ENCODE results near the gene ARSG.
"Not testable (repeated sequence)": the region's sequence is repeated elsewhere in the genome, so short reads cannot be mapped to it uniquely, and the experiment has no call there.

DNA sequence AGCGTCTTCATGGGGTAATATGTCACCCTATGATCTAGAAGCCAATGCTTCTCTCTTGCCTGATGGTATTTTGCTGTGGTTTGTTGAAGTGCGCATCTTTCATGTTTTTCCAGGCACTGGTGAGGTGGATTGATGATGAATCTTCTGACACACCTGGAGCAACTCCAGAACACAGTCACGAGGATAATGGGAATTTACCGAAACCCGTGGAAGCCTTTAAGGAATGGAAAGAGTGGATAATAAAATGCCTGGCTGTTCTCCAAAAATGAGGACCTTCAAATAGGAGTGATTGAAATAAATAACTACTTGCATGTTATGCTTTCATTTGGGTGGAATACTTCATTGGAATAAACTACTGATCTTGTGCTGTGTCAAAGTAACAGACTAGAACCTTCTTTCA lies 34.6 kb upstream of the ARSG start:
- TF ChIP-seq, protein P1, sequence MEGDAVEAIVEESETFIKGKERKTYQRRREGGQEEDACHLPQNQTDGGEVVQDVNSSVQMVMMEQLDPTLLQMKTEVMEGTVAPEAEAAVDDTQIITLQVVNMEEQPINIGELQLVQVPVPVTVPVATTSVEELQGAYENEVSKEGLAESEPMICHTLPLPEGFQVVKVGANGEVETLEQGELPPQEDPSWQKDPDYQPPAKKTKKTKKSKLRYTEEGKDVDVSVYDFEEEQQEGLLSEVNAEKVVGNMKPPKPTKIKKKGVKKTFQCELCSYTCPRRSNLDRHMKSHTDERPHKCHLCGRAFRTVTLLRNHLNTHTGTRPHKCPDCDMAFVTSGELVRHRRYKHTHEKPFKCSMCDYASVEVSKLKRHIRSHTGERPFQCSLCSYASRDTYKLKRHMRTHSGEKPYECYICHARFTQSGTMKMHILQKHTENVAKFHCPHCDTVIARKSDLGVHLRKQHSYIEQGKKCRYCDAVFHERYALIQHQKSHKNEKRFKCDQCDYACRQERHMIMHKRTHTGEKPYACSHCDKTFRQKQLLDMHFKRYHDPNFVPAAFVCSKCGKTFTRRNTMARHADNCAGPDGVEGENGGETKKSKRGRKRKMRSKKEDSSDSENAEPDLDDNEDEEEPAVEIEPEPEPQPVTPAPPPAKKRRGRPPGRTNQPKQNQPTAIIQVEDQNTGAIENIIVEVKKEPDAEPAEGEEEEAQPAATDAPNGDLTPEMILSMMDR (IDR thresholded peaks at IDR 0.05; ENCODE audit: poor library complexity, severe bottlenecking), result not testable (repeated sequence)
- not testable (repeated sequence) for TF ChIP-seq RAD21 (conservative IDR thresholded peaks at IDR 0.05); SMC3 (conservative IDR thresholded peaks at IDR 0.05; ENCODE audit: poor library complexity); POLR2AphosphoS5 (IDR thresholded peaks at IDR 0.05); EP300 (conservative IDR thresholded peaks at IDR 0.05; ENCODE audit: poor library complexity, severe bottlenecking); EZH2 (IDR thresholded peaks at IDR 0.05; ENCODE audit: borderline replicate concordance, insufficient read depth, low read length, poor library complexity, severe bottlenecking); TAF1 (IDR thresholded peaks at IDR 0.05; ENCODE audit: low read depth); MXI1 (conservative IDR thresholded peaks at IDR 0.05; ENCODE audit: poor library complexity, severe bottlenecking)
- TF ChIP-seq, protein P2, sequence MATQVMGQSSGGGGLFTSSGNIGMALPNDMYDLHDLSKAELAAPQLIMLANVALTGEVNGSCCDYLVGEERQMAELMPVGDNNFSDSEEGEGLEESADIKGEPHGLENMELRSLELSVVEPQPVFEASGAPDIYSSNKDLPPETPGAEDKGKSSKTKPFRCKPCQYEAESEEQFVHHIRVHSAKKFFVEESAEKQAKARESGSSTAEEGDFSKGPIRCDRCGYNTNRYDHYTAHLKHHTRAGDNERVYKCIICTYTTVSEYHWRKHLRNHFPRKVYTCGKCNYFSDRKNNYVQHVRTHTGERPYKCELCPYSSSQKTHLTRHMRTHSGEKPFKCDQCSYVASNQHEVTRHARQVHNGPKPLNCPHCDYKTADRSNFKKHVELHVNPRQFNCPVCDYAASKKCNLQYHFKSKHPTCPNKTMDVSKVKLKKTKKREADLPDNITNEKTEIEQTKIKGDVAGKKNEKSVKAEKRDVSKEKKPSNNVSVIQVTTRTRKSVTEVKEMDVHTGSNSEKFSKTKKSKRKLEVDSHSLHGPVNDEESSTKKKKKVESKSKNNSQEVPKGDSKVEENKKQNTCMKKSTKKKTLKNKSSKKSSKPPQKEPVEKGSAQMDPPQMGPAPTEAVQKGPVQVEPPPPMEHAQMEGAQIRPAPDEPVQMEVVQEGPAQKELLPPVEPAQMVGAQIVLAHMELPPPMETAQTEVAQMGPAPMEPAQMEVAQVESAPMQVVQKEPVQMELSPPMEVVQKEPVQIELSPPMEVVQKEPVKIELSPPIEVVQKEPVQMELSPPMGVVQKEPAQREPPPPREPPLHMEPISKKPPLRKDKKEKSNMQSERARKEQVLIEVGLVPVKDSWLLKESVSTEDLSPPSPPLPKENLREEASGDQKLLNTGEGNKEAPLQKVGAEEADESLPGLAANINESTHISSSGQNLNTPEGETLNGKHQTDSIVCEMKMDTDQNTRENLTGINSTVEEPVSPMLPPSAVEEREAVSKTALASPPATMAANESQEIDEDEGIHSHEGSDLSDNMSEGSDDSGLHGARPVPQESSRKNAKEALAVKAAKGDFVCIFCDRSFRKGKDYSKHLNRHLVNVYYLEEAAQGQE (IDR thresholded peaks at IDR 0.05; ENCODE audit: borderline replicate concordance), result not testable (repeated sequence)
